Aorta (tissue), 5 donors: ENCODE results near the gene TNFRSF19. TPM values are rescaled to one million over a fixed set of nuclear protein-coding genes. Genes with fewer than 3 reads are reported as not detected.

Source experiments
- ATAC-seq: fragments of 200-7000 bp; cut with Tn5 transposase; one replicate; pipeline ENCODE4 v1.9.1; 2022; ENCODE audit warnings: moderate library complexity; ENCODE audit not compliant: low FRiP score
- DNase-seq, 2 donors: peaks; one replicate each; pipeline ENCODE4 v3.0.0-alpha.2; 2020
- H3K27ac ChIP-seq, 2 donors: one replicate each; pipeline ENCODE4 v1.5.1; 2013; ENCODE audit warnings: low read length in 2 of 2, mild to moderate bottlenecking in 2 of 2, moderate library complexity in 2 of 2, control low read depth in 1 of 2, inconsistent platforms in 1 of 2, low read depth in 1 of 2
- H3K27me3 ChIP-seq, 2 donors: one replicate each; pipeline ENCODE4 v1.6.1; 2013; ENCODE audit warnings: control low read depth in 1 of 2, low read length in 1 of 2, mild to moderate bottlenecking in 1 of 2, moderate library complexity in 1 of 2; ENCODE audit not compliant: insufficient read depth in 2 of 2, control insufficient read depth in 1 of 2
- H3K36me3 ChIP-seq, 2 donors: one replicate each; pipeline ENCODE4 v1.6.1; 2013; ENCODE audit warnings: control low read depth in 1 of 2, low read length in 1 of 2, mild to moderate bottlenecking in 1 of 2; ENCODE audit not compliant: insufficient read depth in 2 of 2, control insufficient read depth in 1 of 2
- H3K4me1 ChIP-seq, 2 donors: one replicate each; pipeline ENCODE4 v1.6.1; 2013; ENCODE audit warnings: low read length in 2 of 2, control low read depth in 1 of 2, mild to moderate bottlenecking in 1 of 2, moderate library complexity in 1 of 2; ENCODE audit not compliant: insufficient read depth in 2 of 2, control insufficient read depth in 1 of 2
- H3K4me3 ChIP-seq, 2 donors: one replicate each; pipeline ENCODE4 v1.5.1; 2013; ENCODE audit warnings: low read length in 2 of 2, control low read depth in 1 of 2, mild to moderate bottlenecking in 1 of 2
- H3K9me3 ChIP-seq: one replicate; pipeline ENCODE4 v1.6.1; 2013; ENCODE audit warnings: mild to moderate bottlenecking, low read length; ENCODE audit not compliant: control insufficient read depth
- WGBS, 2 donors: extraction: QIAGEN DNeasy Blood & Tissue Kit; methylation state at CpG; one replicate each; pipeline ENCODE4 v1.1.7; 2013; 5-methylcytosine and 5-hydroxymethylcytosine counted together
- intact Hi-C, 2 donors: fragments of 100-400 bp; cut with DNase I; formaldehyde crosslinking; loops; one replicate each; pipeline versions ENCODE4 v1.14.2 to v1.15.0; 2022
- polyA plus RNA-seq, 2 donors: library from polyadenylated mRNA; stranded (reverse); fragments of 200-250 nt; gene quantifications; one replicate each; pipeline ENCODE4 v1.2.3, GENCODE V29; 2013
- total RNA-seq, 2 donors: library from RNA; stranded (reverse); fragmentation: NEBNext Ultra II Directional; extraction: Animal tissue kit (Norgen Biotek cat#: 25700); gene quantifications; one replicate each; pipeline ENCODE4 v1.2.1, GENCODE V29; 2021
- donor health status: healthy with polysubstance abuse.
- donor health status: Bipolar disorder and iron deficiency.
- donor health status: DM: no; HTN: no; CAD: no.
- donor health status: DM: no; HTN: no; CAD: no.
- donor health status: DM: yes; HTN: yes; CAD: no.

The TNFRSF19 gene
- total and polyA plus RNA-seq, 4 donors: 0.38 to 4.3 (median 1.9) TPM

DNA sequence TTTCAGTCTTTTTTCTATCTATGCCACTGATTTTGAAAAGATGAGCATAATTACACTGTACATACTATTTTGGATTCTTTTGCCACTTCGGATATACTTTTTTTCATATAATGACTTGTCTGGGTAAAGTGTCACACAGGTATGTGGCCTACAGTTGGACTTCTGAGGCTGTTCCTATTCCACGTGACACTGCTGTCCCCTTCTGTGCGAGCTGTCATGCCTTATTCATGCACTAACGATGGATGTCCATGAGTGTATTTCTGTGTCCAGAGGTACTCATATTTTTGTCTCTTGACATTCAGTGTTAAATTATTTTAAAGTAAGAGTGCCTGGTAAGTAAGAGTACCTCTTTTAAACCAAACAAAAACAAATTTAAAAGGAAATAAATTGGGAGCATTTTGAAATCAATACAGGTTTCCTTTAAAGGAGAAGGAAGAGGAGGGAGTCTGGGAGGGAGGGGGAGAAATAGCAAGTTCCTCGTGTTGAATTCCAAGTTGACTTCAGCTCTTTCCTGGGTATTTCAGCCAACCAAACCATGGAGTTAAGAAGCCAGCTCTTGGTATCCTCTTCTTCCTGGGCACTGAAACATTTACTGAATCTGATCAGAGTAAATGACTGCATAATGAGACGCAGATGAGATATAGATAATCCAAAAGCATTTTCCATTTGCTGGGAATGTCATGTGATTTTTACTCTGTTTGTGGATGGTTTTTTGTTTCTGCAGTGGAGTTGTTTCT, 61.3 kb downstream of the TNFRSF19 start:
- no peaks in the 10 kb centered on the region for H3K9me3 ChIP-seq
- H3K27ac ChIP-seq: no peak overlapping the region
- no peak overlapping the region for H3K4me3 ChIP-seq
- peaks cover 0 to 1% of the 10 kb centered on the region in 2 donors for H3K27me3 ChIP-seq
- ATAC-seq (no peak), DNase-seq (no peak)
- H3K36me3 ChIP-seq: no peaks in the 10 kb centered on the region
- WGBS, 2 donors: 76 to 82% methylated on average over 6 of the region's 6 CpGs
- intact Hi-C loops: no loop called here
- H3K4me1 ChIP-seq: no peaks in the 10 kb centered on the region

DNA sequence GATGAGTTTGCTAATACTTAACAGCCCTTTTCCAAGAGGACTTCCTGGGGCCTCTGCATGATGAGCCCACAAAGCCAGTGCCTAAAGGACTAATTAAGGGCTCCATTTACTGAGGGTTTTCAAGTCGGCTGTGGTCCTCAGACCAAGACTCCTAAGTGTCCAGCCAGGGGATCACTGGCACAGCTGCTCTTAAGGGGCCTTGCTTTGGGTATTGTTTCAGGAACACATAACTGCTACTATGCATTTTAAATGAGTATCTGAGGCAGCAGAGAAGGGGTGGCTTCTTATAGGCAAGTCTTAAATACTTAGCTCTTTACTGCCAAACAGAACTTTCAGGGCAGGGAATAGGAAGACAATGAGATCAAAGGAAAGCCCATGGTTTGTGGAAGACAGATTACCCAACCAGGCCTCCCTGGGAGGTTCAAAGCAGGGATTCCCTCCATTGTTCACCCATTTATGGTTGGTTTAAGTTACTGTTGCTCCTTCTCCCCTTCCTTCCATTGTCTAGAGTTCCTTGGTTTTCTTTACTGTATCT, 61.9 kb downstream of the TNFRSF19 start:
- Histone ChIP-seq H3K9me3 (no peaks in the 10 kb centered on the region), H3K4me3 (no peak overlapping the region), H3K36me3 (no peaks in the 10 kb centered on the region), H3K27ac (no peak overlapping the region), H3K27me3 (peaks cover 0 to 1% of the 10 kb centered on the region in 2 donors), H3K4me1 (no peaks in the 10 kb centered on the region)
- intact Hi-C loops: no loop called here
- ATAC-seq (no peak), DNase-seq (no peak)
- 89 to 93% methylated on average over 1 of the region's 1 CpG for WGBS, 2 donors

DNA sequence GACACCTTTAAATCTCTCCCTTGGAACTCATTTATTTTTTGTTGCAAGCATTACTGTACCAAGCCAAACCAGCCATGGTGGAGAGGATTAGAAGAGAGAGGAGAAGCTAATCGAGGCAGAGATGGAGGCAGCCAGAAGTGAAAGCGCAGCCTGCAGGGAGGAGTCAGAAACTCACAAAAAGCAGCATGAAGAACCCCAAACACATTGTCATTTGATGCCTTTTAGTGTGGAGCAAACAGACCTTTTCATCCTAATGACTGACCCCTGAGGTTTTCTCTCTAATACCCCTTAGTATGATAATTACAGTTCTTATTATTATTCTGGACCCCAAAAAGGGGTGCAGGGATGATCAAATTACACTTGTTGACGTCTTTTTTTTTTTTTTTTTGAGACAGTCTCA, 62.5 kb downstream of the TNFRSF19 start:
- intact Hi-C loops: no loop called here
- Histone ChIP-seq H3K4me3 (no peak overlapping the region), H3K4me1 (no peaks in the 10 kb centered on the region), H3K27ac (no peak overlapping the region), H3K27me3 (peaks cover 0 to 1% of the 10 kb centered on the region in 2 donors), H3K36me3 (no peaks in the 10 kb centered on the region), H3K9me3 (no peaks in the 10 kb centered on the region)
- 89 to 94% methylated on average over 3 of the region's 3 CpGs for WGBS, 2 donors
- no peak for DNase-seq
- ATAC-seq: no peak

DNA sequence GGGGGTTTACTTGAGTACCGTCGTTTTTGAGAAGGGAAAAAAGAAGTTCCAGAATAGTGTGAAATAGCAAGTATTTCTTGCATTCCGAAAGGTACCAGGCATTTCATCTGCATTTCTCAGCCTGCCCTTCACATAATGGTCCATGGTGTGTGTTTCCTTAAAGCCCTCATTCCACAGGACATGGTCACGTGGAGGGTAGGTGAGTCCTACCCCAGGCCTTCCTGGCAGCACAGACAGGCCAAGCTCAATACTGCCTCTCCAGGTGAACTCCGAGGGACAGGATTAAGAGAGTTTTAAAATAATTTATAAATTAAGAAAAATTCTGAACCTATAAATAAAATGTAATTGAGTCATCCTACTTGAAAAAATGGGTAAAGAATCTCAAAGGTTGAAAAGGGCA, 64.7 kb downstream of the TNFRSF19 start:
- Histone ChIP-seq H3K36me3 (no peaks in the 10 kb centered on the region), H3K4me1 (no peaks in the 10 kb centered on the region), H3K27ac (no peak overlapping the region), H3K4me3 (no peak overlapping the region), H3K9me3 (no peaks in the 10 kb centered on the region), H3K27me3 (peaks cover 0 to 1% of the 10 kb centered on the region in 2 donors)
- intact Hi-C loops: no loop called here
- DNase-seq (no peak), ATAC-seq (no peak)
- WGBS, 2 donors: 93 to 94% methylated on average over 5 of the region's 5 CpGs

DNA sequence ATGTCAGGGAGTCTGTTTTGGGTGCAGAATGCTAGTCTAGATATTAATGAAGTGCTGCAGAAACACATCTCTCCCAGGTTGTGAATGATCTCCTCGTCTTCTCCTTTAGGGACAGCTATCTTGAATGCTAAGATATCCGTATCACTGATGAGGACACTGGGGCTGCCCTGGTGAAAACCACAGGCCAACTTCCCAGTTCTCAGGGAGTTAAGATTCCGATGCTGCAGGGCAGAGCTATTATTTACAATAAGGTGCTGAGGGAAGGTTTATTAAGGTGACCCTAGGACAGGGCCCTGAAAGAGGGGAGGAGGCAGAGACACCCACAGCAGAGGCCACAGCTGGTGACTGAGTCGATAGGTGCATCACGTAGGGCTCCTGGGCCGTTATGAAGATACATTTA, 66.1 kb downstream of the TNFRSF19 start:
- 93 to 95% methylated on average over 6 of the region's 6 CpGs for WGBS, 2 donors
- ATAC-seq: no peak

DNA sequence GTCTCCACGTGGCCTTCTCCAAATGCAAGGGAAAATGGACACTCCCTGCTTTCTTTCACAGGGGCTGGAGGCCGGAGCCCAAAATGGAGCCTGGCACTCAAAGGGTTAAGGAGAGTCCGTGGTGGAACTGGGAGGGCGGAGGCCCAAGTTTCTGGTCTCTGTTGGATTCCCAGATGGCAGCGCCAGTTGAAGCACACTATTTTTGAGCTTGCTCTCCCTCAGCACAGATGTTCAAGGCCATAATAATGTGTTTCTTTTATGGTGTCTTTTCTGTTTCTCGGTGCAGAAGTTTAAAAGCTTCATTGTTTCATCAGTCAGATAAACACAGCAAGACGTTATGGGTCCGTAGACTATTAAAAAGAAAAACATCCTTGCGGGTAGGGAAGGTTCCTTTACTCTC, 67.6 kb downstream of the TNFRSF19 start:
- WGBS, 2 donors: 66 to 67% methylated on average over 9 of the region's 9 CpGs
- Histone ChIP-seq H3K4me1 (no peaks in the 10 kb centered on the region), H3K36me3 (no peaks in the 10 kb centered on the region), H3K9me3 (no peaks in the 10 kb centered on the region), H3K27ac (no peak overlapping the region), H3K27me3 (no peaks in the 10 kb centered on the region), H3K4me3 (no peak overlapping the region)
- intact Hi-C loops: no loop called here
- ATAC-seq (no peak), DNase-seq (no peak)

More for the DNA sequence above, 66.1 kb downstream of the TNFRSF19 start:
- H3K4me1 ChIP-seq: no peaks in the 10 kb centered on the region
- H3K27me3 ChIP-seq: peaks cover 0 to 1% of the 10 kb centered on the region in 2 donors
- H3K27ac ChIP-seq: no peak overlapping the region
- intact Hi-C loops: no loop called here
- no peak overlapping the region for H3K4me3 ChIP-seq
- no peak for DNase-seq
- H3K9me3 ChIP-seq: no peaks in the 10 kb centered on the region
- H3K36me3 ChIP-seq: no peaks in the 10 kb centered on the region

DNA sequence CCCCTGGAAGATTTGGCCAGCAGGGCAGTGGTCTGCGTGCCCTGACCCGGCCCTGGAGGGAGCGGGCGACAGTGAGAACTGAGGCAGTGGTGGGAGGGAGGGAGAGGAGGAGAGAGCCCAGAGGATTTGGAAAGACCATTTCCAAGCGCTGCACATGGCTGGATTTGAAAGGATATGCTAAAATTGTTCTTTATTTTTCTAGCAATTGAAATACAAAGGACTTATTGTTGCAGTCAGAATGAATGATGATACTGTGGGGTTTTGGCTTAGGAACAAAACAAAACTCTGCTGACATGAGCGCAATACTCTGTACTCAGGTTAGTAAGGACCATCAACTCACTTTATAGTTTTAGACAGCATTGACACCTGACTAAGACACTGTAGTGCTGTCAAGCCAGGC, 69.5 kb downstream of the TNFRSF19 start:
- no peaks in the 10 kb centered on the region for H3K4me1 ChIP-seq
- H3K4me3 ChIP-seq: no peak overlapping the region
- 80 to 92% methylated on average over 6 of the region's 6 CpGs for WGBS, 2 donors
- intact Hi-C loops: no loop called here
- H3K27ac ChIP-seq: no peak overlapping the region
- DNase-seq (no peak), ATAC-seq (no peak)
- H3K27me3 ChIP-seq: no peaks in the 10 kb centered on the region
- H3K9me3 ChIP-seq: no peaks in the 10 kb centered on the region
- no peaks in the 10 kb centered on the region for H3K36me3 ChIP-seq

DNA sequence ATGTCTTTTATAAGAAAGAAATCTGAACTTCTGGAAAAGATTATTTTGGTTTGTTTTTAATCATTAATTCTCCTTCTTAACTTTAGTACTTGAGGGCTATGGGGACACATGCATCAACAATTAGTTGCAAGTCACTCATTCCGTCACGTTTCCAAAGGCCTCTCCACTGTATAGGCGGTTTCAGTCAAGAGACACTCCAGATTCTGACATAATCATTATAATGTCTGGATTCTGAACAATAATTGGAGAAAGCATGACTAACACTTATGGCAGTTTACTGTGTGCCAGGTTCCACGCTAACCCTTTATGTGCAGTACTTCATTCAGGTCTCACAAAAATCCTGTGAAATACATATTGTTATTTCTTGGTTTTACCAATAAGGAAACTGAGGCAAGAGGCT, 71.9 kb downstream of the TNFRSF19 start:
- WGBS, 2 donors: 91% methylated on average over 4 of the region's 4 CpGs
- no peaks in the 10 kb centered on the region for H3K27me3 ChIP-seq
- H3K27ac ChIP-seq: no peak overlapping the region
- no peaks in the 10 kb centered on the region for H3K36me3 ChIP-seq
- no peaks in the 10 kb centered on the region for H3K9me3 ChIP-seq
- ATAC-seq: no peak
- intact Hi-C loops: no loop called here
- no peak overlapping the region for H3K4me3 ChIP-seq
- no peak for DNase-seq
- no peaks in the 10 kb centered on the region for H3K4me1 ChIP-seq
